Loucy (cell line): Measurements from ENCODE around the gene EVI2B.

Source experiments
- H2AFZ ChIP-seq: fragments of 200-600 bp; sonication (generic); 2 replicates; pipeline ENCODE4 v1.6.0; 2016; ENCODE audit warnings: antibody characterized with exemption, mild to moderate bottlenecking, low read length, moderate library complexity
- H3F3A ChIP-seq: fragments of 200-600 bp; 2 replicates; pipeline ENCODE4 v1.6.0; 2016; ENCODE audit warnings: antibody characterized with exemption, low read depth, mild to moderate bottlenecking
- H3K27me3 ChIP-seq: fragments of 200-600 bp; sonication (generic); 2 replicates; pipeline ENCODE4 v1.6.1; 2014; ENCODE audit warnings: low read length, mild to moderate bottlenecking; ENCODE audit not compliant: insufficient read depth, poor library complexity, severe bottlenecking
- H3K36me3 ChIP-seq: fragments of 200-600 bp; sonication (generic); 2 replicates; pipeline ENCODE4 v1.6.1; 2016; ENCODE audit warnings: low read length; ENCODE audit not compliant: insufficient read depth
- H3K4me1 ChIP-seq: fragments of 200-600 bp; sonication (generic); 2 replicates; pipeline ENCODE4 v1.5.1; 2014; ENCODE audit warnings: low read length, mild to moderate bottlenecking; ENCODE audit not compliant: insufficient read depth, poor library complexity, severe bottlenecking
- H3K4me2 ChIP-seq: fragments of 200-600 bp; sonication (generic); 2 replicates; pipeline ENCODE4 v1.6.0; 2014; ENCODE audit warnings: antibody characterized with exemption, low read length, low read depth, mild to moderate bottlenecking; ENCODE audit not compliant: poor library complexity, severe bottlenecking
- H3K4me3 ChIP-seq: fragments of 200-600 bp; sonication (generic); 2 replicates; pipeline ENCODE4 v1.5.1; 2014; ENCODE audit warnings: low read length, mild to moderate bottlenecking, mixed read lengths; ENCODE audit not compliant: poor library complexity, severe bottlenecking
- H3K79me2 ChIP-seq: fragments of 200-600 bp; sonication (generic); 2 replicates; pipeline ENCODE4 v1.6.1; 2014; ENCODE audit warnings: low read length; ENCODE audit not compliant: insufficient read depth
- H3K9ac ChIP-seq: fragments of 200-600 bp; sonication (generic); 2 replicates; pipeline ENCODE4 v1.6.0; 2014; ENCODE audit warnings: mild to moderate bottlenecking, low read depth, low read length, moderate library complexity; ENCODE audit not compliant: poor library complexity, severe bottlenecking
- H3K9me2 ChIP-seq: fragments of 200-600 bp; sonication (generic); replicated peaks from 2 replicates; pipeline ENCODE4 v1.6.1; 2016; ENCODE audit warnings: low read depth, low read length, mixed read lengths
- H3K9me3 ChIP-seq: fragments of 200-600 bp; sonication (generic); 2 replicates; pipeline ENCODE4 v1.6.1; 2014; ENCODE audit warnings: mild to moderate bottlenecking, antibody characterized with exemption, low read length, low read depth; ENCODE audit not compliant: insufficient read depth
- H4K20me1 ChIP-seq: fragments of 200-600 bp; sonication (generic); 2 replicates; pipeline ENCODE4 v1.6.0; 2014; ENCODE audit warnings: antibody characterized with exemption, low read length, mild to moderate bottlenecking; ENCODE audit not compliant: insufficient read depth, poor library complexity, severe bottlenecking
- CTCF ChIP-seq: fragments of 200-600 bp; sonication (generic); conservative IDR thresholded peaks from 2 replicates; pipeline ENCODE4 v1.5.1; 2014; ENCODE audit warnings: mild to moderate bottlenecking, antibody characterized with exemption, low read length
- EZH2phosphoT487 ChIP-seq: fragments of 200-600 bp; IDR thresholded peaks from 2 replicates; pipeline ENCODE4 v1.6.1; 2018; ENCODE audit warnings: antibody characterized with exemption, mild to moderate bottlenecking, moderate library complexity, borderline replicate concordance

Gene EVI2B

GRCh38 chr17:31294820-31295488 is 18.9 kb downstream of the EVI2B start:
- H3K4me2 ChIP-seq: no peak overlapping the region
- H3K27me3 ChIP-seq: no peaks in the 10 kb centered on the region
- H3F3A ChIP-seq: no peaks in the 10 kb centered on the region
- no peak overlapping the region for H3K4me3 ChIP-seq
- TF ChIP-seq CTCF (no peak), EZH2phosphoT487 (no peak)
- no peaks in the 10 kb centered on the region for H3K79me2 ChIP-seq
- peaks cover 6% of the 10 kb centered on the region for H3K4me1 ChIP-seq
- H4K20me1 ChIP-seq: no peaks in the 10 kb centered on the region
- H3K9me2 ChIP-seq: no peaks in the 10 kb centered on the region
- no peaks in the 10 kb centered on the region for H3K36me3 ChIP-seq
- no peaks in the 10 kb centered on the region for H3K9me3 ChIP-seq
- no peak overlapping the region for H2AFZ ChIP-seq
- H3K9ac ChIP-seq: no peak overlapping the region

DNA sequence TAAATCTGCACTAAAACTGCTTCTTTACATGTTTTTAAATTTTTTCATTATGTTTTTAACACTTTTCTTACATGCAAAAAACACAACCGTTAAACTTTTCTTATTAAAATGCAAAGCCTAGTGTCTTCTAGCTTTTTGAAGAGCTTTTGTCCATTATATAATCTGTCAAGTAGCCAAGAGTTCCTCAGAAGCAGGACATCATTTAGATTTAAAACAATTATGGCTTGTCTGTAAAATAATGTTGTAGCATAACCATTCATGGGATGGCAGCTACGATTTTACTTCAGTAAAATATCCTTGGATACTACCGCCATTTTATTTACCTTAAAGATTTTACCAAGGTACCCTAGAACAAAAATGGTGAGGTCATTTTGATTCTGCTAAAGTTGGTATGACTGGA is 19.6 kb downstream of the EVI2B start:
- no peaks in the 10 kb centered on the region for H3K79me2 ChIP-seq
- H3F3A ChIP-seq: no peaks in the 10 kb centered on the region
- H3K4me1 ChIP-seq: peaks cover 11% of the 10 kb centered on the region
- no peak overlapping the region for H3K9ac ChIP-seq
- H3K27me3 ChIP-seq: no peaks in the 10 kb centered on the region
- TF ChIP-seq CTCF (no peak), EZH2phosphoT487 (no peak)
- no peaks in the 10 kb centered on the region for H3K36me3 ChIP-seq
- H3K9me3 ChIP-seq: no peaks in the 10 kb centered on the region
- no peak overlapping the region for H2AFZ ChIP-seq
- H3K4me3 ChIP-seq: no peak overlapping the region
- no peaks in the 10 kb centered on the region for H3K9me2 ChIP-seq
- no peaks in the 10 kb centered on the region for H4K20me1 ChIP-seq
- no peak overlapping the region for H3K4me2 ChIP-seq

DNA sequence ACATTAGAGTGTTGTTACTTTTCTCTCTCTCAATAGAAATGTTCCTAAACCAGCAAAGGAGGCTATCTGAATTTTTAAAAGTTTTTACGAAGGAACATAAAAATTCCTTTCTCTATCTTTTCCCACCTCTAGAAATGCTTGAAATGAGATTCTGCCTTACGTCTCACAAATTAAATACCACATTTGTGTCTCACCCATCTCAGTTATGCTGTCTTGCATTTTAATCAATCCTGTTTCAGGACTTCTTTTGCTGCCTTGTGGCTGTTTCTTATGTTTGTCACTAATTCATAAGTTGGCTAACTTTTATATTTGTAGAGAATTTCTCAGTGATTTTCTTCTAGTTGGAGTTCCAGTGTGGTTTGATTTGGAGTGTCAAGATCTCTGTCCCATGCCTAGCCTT is 20.3 kb downstream of the EVI2B start:
- H4K20me1 ChIP-seq: no peaks in the 10 kb centered on the region
- H3K9me3 ChIP-seq: no peaks in the 10 kb centered on the region
- TF ChIP-seq CTCF (no peak), EZH2phosphoT487 (no peak)
- H2AFZ ChIP-seq: no peak overlapping the region
- no peaks in the 10 kb centered on the region for H3K27me3 ChIP-seq
- no peaks in the 10 kb centered on the region for H3K36me3 ChIP-seq
- no peak overlapping the region for H3K4me3 ChIP-seq
- no peak overlapping the region for H3K4me2 ChIP-seq
- H3K9me2 ChIP-seq: no peaks in the 10 kb centered on the region
- H3K9ac ChIP-seq: no peak overlapping the region
- no peaks in the 10 kb centered on the region for H3F3A ChIP-seq
- peaks cover 11% of the 10 kb centered on the region for H3K4me1 ChIP-seq
- H3K79me2 ChIP-seq: no peaks in the 10 kb centered on the region
